WTC11 (cell line): ENCODE data around the gene MT1M. TPM values are rescaled to one million over a fixed set of nuclear protein-coding genes. Genes with fewer than 3 reads are reported as not detected.

ENCODE experiments used
- ATAC-seq: fragments of 200-7000 bp; cut with Tn5 transposase; 2 replicates; pipeline ENCODE4 v1.10.0; 2021; ENCODE audit warnings: mild to moderate bottlenecking, moderate library complexity
- CTCF ChIA-PET: fragments of 300-600 bp; sonication (Branson Sonifier 250); formaldehyde crosslinking; loops from one replicate; lab custom pipeline; 2021; ENCODE audit warnings: antibody characterized with exemption; lab: Charles Lee
- POLR2A ChIA-PET: fragments of 350-600 bp; sonication (Branson Sonifier 250); formaldehyde crosslinking; loops from one replicate; lab custom pipeline; 2021; ENCODE audit warnings: antibody characterized with exemption; lab: Charles Lee
- DNase-seq: peaks from one replicate; pipeline ENCODE4 v3.0.0; 2021; ENCODE audit warnings: low spot score
- H3K27ac Mint-ChIP-seq: 2 replicates; pipeline ENCODE4 v1.8.0; 2021; ENCODE audit warnings: mixed read lengths
- H3K27me3 Mint-ChIP-seq: 2 replicates; pipeline ENCODE4 v1.8.0; 2021; ENCODE audit warnings: low read depth, mild to moderate bottlenecking, moderate library complexity, mixed read lengths
- H3K36me3 Mint-ChIP-seq: 2 replicates; pipeline ENCODE4 v1.8.0; 2021; ENCODE audit warnings: mixed read lengths
- H3K4me1 Mint-ChIP-seq: 2 replicates; pipeline ENCODE4 v1.8.0; 2022; ENCODE audit warnings: mixed read lengths
- H3K4me3 Mint-ChIP-seq: 2 replicates; pipeline ENCODE4 v1.8.0; 2021; ENCODE audit warnings: mild to moderate bottlenecking, moderate library complexity, mixed read lengths
- H3K9me3 Mint-ChIP-seq: 2 replicates; pipeline ENCODE4 v1.8.0; 2021; ENCODE audit warnings: mixed read lengths
- ATF1 ChIP-seq: sonication (generic); formaldehyde crosslinking; IDR thresholded peaks from 2 replicates; pipeline ENCODE4 v1.8.1; 2023; ENCODE audit warnings: mild to moderate bottlenecking, moderate library complexity, missing genetic modification reagents
- CBFB ChIP-seq: sonication (generic); formaldehyde crosslinking; IDR thresholded peaks from 2 replicates; pipeline ENCODE4 v1.8.1; 2022; ENCODE audit warnings: mild to moderate bottlenecking, low read depth, missing genetic modification reagents
- ETV6 ChIP-seq: sonication (generic); formaldehyde crosslinking; IDR thresholded peaks from 2 replicates; pipeline ENCODE4 v1.8.1; 2022; ENCODE audit warnings: mild to moderate bottlenecking, missing genetic modification reagents
- FOXJ3 ChIP-seq: sonication (generic); formaldehyde crosslinking; IDR thresholded peaks from 2 replicates; pipeline ENCODE4 v1.9.0; 2021; ENCODE audit warnings: missing genetic modification reagents, mild to moderate bottlenecking, borderline replicate concordance
- FOXP1 ChIP-seq: sonication (generic); formaldehyde crosslinking; IDR thresholded peaks from 2 replicates; pipeline ENCODE4 v1.8.0; 2022; ENCODE audit warnings: missing genetic modification reagents, mild to moderate bottlenecking, moderate library complexity, borderline replicate concordance
- GTF2I ChIP-seq: fragments of 250-450 bp; sonication (Bioruptor Pico); conservative IDR thresholded peaks from 2 replicates; pipeline ENCODE4 v1.4.0; 2021; ENCODE audit warnings: mild to moderate bottlenecking
- HMGA2 ChIP-seq: fragments of 250-450 bp; sonication (Bioruptor Pico); IDR thresholded peaks from 2 replicates; pipeline ENCODE4 v1.4.0; 2021; ENCODE audit warnings: mild to moderate bottlenecking, moderate library complexity
- IRF2 ChIP-seq: sonication (generic); formaldehyde crosslinking; IDR thresholded peaks from 2 replicates; pipeline ENCODE4 v1.8.0; 2022; ENCODE audit warnings: low read depth, missing genetic modification reagents, borderline replicate concordance
- NFE2L1 ChIP-seq: sonication (generic); formaldehyde crosslinking; IDR thresholded peaks from 2 replicates; pipeline ENCODE4 v1.8.1; 2023; ENCODE audit warnings: missing genetic modification reagents
- NFYB ChIP-seq: sonication (generic); formaldehyde crosslinking; conservative IDR thresholded peaks from 2 replicates; pipeline ENCODE4 v1.8.0; 2022; ENCODE audit warnings: low read depth, missing genetic modification reagents
- NR1H2 ChIP-seq: sonication (generic); formaldehyde crosslinking; IDR thresholded peaks from 2 replicates; pipeline ENCODE4 v1.9.0; 2021; ENCODE audit warnings: mild to moderate bottlenecking, moderate library complexity, missing genetic modification reagents
- NR2C2 ChIP-seq: sonication (generic); formaldehyde crosslinking; IDR thresholded peaks from 2 replicates; pipeline ENCODE4 v1.8.0; 2022; ENCODE audit warnings: mild to moderate bottlenecking, missing genetic modification reagents
- NR3C1 ChIP-seq: sonication (generic); formaldehyde crosslinking; conservative IDR thresholded peaks from 2 replicates; pipeline ENCODE4 v1.8.1; 2023; ENCODE audit warnings: low read depth, mild to moderate bottlenecking, missing genetic modification reagents
- PRRX2 ChIP-seq: fragments of 250-450 bp; sonication (Bioruptor Pico); IDR thresholded peaks from 2 replicates; pipeline ENCODE4 v1.8.0; 2021; ENCODE audit warnings: mild to moderate bottlenecking
- RORB ChIP-seq: fragments of 250-450 bp; sonication (Bioruptor Pico); IDR thresholded peaks from 2 replicates; pipeline ENCODE4 v1.9.0; 2021; ENCODE audit warnings: mild to moderate bottlenecking
- SP1 ChIP-seq: sonication (generic); formaldehyde crosslinking; conservative IDR thresholded peaks from 2 replicates; pipeline ENCODE4 v1.8.1; 2022; ENCODE audit warnings: missing genetic modification reagents
- TP53 ChIP-seq: sonication (generic); formaldehyde crosslinking; IDR thresholded peaks from 2 replicates; pipeline ENCODE4 v1.8.1; 2023; ENCODE audit warnings: mild to moderate bottlenecking, missing genetic modification reagents
- ZNF219 ChIP-seq: sonication (generic); formaldehyde crosslinking; IDR thresholded peaks from 2 replicates; pipeline ENCODE4 v1.8.0; 2023; ENCODE audit warnings: missing genetic modification reagents, mild to moderate bottlenecking, borderline replicate concordance
- ZNF263 ChIP-seq: sonication (generic); formaldehyde crosslinking; IDR thresholded peaks from 2 replicates; pipeline ENCODE4 v1.8.1; 2022; ENCODE audit warnings: low read depth, mild to moderate bottlenecking, moderate library complexity, missing genetic modification reagents
- ZNF317 ChIP-seq: sonication (generic); formaldehyde crosslinking; IDR thresholded peaks from 2 replicates; pipeline ENCODE4 v1.8.1; 2023; ENCODE audit warnings: low read depth, mild to moderate bottlenecking, moderate library complexity, missing genetic modification reagents, borderline replicate concordance
- ZNF416 ChIP-seq: fragments of 250-450 bp; sonication (Bioruptor Pico); IDR thresholded peaks from 2 replicates; pipeline ENCODE4 v1.9.0; 2021; ENCODE audit warnings: mild to moderate bottlenecking, inconsistent platforms
- total RNA-seq: library from RNA; stranded (reverse); gene quantifications from 3 replicates; pipeline ENCODE4 v1.2.3, GENCODE V29; 2021
- TF ChIP-seq, protein P1 (sequence below): sonication (generic); formaldehyde crosslinking; IDR thresholded peaks from 2 replicates; pipeline ENCODE4 v1.8.0; 2022; ENCODE audit warnings: missing genetic modification reagents
- TF ChIP-seq, protein P2 (sequence below): sonication (generic); formaldehyde crosslinking; IDR thresholded peaks from 2 replicates; pipeline ENCODE4 v1.8.1; 2023; ENCODE audit warnings: mild to moderate bottlenecking, moderate library complexity, missing genetic modification reagents
- TF ChIP-seq, protein P3 (sequence below): sonication (generic); formaldehyde crosslinking; IDR thresholded peaks from 2 replicates; pipeline ENCODE4 v1.8.0; 2022; ENCODE audit warnings: mild to moderate bottlenecking, missing genetic modification reagents
- TF ChIP-seq, protein P4 (sequence below): fragments of 250-450 bp; sonication (Bioruptor Pico); IDR thresholded peaks from 2 replicates; pipeline ENCODE4 v2.1.2; 2022; ENCODE audit warnings: mild to moderate bottlenecking, moderate library complexity
- TF ChIP-seq, protein P5 (sequence below): sonication (generic); formaldehyde crosslinking; IDR thresholded peaks from 2 replicates; pipeline ENCODE4 v1.8.1; 2023; ENCODE audit warnings: mild to moderate bottlenecking, missing genetic modification reagents, moderate library complexity
- TF ChIP-seq, protein P6 (sequence below): fragments of 250-450 bp; sonication (Bioruptor Pico); IDR thresholded peaks from 2 replicates; pipeline ENCODE4 v1.9.0; 2021; ENCODE audit warnings: mild to moderate bottlenecking

The MT1M gene
- total RNA-seq, 1 experiment from 2014 or later = 4.7 TPM

DNA sequence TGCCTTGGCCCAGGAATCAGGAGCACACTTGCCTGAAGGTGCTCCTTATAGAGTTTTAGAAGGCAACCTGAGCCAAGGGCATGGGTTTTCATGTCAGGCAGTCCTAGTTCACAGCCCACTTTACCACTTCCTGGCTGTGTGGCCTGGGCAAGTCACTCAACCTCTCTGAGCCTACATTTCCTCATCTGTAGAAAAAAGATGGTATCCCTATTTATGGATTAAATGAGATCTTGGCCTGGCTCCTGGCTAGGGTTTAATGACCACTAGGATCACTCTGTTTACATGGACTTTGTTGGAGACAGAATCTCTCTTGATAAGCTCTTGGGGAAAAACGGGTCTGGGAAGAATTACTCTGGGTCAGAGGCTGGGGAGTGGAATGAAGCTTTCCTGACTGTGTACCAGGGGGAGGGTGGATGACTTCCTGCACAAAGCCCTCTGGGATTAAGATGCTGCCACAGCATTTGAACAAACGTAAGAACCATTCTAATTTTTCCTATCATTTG lies 21.8 kb upstream of the MT1M start (continued):
- TF ChIP-seq, protein P1, sequence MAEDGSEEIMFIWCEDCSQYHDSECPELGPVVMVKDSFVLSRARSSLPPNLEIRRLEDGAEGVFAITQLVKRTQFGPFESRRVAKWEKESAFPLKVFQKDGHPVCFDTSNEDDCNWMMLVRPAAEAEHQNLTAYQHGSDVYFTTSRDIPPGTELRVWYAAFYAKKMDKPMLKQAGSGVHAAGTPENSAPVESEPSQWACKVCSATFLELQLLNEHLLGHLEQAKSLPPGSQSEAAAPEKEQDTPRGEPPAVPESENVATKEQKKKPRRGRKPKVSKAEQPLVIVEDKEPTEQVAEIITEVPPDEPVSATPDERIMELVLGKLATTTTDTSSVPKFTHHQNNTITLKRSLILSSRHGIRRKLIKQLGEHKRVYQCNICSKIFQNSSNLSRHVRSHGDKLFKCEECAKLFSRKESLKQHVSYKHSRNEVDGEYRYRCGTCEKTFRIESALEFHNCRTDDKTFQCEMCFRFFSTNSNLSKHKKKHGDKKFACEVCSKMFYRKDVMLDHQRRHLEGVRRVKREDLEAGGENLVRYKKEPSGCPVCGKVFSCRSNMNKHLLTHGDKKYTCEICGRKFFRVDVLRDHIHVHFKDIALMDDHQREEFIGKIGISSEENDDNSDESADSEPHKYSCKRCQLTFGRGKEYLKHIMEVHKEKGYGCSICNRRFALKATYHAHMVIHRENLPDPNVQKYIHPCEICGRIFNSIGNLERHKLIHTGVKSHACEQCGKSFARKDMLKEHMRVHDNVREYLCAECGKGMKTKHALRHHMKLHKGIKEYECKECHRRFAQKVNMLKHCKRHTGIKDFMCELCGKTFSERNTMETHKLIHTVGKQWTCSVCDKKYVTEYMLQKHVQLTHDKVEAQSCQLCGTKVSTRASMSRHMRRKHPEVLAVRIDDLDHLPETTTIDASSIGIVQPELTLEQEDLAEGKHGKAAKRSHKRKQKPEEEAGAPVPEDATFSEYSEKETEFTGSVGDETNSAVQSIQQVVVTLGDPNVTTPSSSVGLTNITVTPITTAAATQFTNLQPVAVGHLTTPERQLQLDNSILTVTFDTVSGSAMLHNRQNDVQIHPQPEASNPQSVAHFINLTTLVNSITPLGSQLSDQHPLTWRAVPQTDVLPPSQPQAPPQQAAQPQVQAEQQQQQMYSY = no peak
- TF ChIP-seq NR2C2 (CRISPR knock-in tag) (no peak), ZNF219 (CRISPR knock-in tag) (no peak), NR3C1 (CRISPR knock-in tag) (no peak), ATF1 (CRISPR knock-in tag) (no peak), CBFB (no peak), ETV6 (CRISPR knock-in tag) (no peak), ZNF317 (CRISPR knock-in tag) (no peak), NFYB (CRISPR knock-in tag) (no peak), PRRX2 (no peak), HMGA2 (CRISPR knock-in tag) (no peak), FOXJ3 (CRISPR knock-in tag) (no peak), FOXP1 (no peak), SP1 (CRISPR knock-in tag) (no peak)
- TF ChIP-seq, protein P2, sequence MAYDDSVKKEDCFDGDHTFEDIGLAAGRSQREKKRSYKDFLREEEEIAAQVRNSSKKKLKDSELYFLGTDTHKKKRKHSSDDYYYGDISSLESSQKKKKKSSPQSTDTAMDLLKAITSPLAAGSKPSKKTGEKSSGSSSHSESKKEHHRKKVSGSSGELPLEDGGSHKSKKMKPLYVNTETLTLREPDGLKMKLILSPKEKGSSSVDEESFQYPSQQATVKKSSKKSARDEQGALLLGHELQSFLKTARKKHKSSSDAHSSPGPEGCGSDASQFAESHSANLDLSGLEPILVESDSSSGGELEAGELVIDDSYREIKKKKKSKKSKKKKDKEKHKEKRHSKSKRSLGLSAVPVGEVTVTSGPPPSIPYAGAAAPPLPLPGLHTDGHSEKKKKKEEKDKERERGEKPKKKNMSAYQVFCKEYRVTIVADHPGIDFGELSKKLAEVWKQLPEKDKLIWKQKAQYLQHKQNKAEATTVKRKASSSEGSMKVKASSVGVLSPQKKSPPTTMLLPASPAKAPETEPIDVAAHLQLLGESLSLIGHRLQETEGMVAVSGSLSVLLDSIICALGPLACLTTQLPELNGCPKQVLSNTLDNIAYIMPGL (CRISPR knock-in tag) = no peak
- TF ChIP-seq, protein P3, sequence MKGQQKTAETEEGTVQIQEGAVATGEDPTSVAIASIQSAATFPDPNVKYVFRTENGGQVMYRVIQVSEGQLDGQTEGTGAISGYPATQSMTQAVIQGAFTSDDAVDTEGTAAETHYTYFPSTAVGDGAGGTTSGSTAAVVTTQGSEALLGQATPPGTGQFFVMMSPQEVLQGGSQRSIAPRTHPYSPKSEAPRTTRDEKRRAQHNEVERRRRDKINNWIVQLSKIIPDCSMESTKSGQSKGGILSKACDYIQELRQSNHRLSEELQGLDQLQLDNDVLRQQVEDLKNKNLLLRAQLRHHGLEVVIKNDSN (CRISPR knock-in tag) = no peak
- TF ChIP-seq, all 79 proteins: peak for 0

DNA sequence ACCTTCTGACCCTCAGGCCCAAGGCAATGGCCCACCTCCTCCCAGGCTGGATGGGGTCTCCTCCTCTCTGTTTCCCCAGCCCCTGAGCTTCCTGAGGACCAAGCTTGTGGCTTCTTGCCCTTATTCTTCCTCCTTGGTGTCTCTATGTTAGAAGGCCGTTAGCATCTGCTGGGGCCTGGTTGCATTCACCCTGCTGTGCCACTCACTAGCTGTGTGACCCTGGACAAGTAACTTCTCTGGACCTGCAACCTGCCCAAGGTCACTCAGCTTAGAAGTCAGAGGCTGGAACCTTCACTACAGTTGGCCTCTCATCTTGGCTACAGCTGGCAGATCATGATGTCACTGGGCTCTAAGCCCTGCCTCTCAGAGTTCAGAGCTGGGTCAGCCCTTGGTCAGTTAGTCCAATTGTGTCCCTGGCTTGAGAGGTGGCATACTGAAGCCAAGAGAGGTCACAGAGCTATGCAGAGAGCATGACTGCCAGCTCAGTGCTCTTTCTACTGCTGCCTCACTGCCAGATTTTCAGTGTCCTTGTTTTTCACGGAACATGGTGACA lies 21.1 kb upstream of the MT1M start:
- no peak overlapping the region for H3K27ac Mint-ChIP-seq
- peaks cover 48% of the 10 kb centered on the region for H3K4me1 Mint-ChIP-seq
- no peaks in the 10 kb centered on the region for H3K36me3 Mint-ChIP-seq
- H3K4me3 Mint-ChIP-seq = no peak overlapping the region
- DNase-seq (no peak), ATAC-seq (no peak)
- ChIA-PET CTCF (interaction anchor here (1.0 to 4.5 kb wide), 3 partner anchors 10 to 91 kb away, joined by 3 to 28 read pairs (median 22); no protein-coding TSS in a partner anchor), POLR2A (interaction anchor here (1.0 to 4.8 kb wide), 2 partner anchors 15 to 53 kb away, joined by 3 to 68 read pairs; partner anchors contain the start of gene MT1E)
- H3K9me3 Mint-ChIP-seq = no peaks in the 10 kb centered on the region
- H3K27me3 Mint-ChIP-seq = peaks cover 92% of the 10 kb centered on the region
- no peak for TF ChIP-seq TP53 (CRISPR knock-in tag)
- TF ChIP-seq GTF2I (CRISPR knock-in tag) = no peak
- no peak for TF ChIP-seq NR1H2 (CRISPR knock-in tag)
- TF ChIP-seq, protein P4, sequence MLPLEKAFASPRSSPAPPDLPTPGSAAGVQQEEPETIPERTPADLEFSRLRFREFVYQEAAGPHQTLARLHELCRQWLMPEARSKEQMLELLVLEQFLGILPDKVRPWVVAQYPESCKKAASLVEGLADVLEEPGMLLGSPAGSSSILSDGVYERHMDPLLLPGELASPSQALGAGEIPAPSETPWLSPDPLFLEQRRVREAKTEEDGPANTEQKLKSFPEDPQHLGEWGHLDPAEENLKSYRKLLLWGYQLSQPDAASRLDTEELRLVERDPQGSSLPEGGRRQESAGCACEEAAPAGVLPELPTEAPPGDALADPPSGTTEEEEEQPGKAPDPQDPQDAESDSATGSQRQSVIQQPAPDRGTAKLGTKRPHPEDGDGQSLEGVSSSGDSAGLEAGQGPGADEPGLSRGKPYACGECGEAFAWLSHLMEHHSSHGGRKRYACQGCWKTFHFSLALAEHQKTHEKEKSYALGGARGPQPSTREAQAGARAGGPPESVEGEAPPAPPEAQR (CRISPR knock-in tag) = no peak
- TF ChIP-seq NFE2L1 = no peak
- no peak for TF ChIP-seq IRF2 (CRISPR knock-in tag)
- TF ChIP-seq, protein P2 (CRISPR knock-in tag) = no peak
- TF ChIP-seq, protein P5, sequence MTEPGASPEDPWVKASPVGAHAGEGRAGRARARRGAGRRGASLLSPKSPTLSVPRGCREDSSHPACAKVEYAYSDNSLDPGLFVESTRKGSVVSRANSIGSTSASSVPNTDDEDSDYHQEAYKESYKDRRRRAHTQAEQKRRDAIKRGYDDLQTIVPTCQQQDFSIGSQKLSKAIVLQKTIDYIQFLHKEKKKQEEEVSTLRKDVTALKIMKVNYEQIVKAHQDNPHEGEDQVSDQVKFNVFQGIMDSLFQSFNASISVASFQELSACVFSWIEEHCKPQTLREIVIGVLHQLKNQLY (CRISPR knock-in tag) = no peak
- TF ChIP-seq RORB (CRISPR knock-in tag) = no peak
- TF ChIP-seq, protein P6, sequence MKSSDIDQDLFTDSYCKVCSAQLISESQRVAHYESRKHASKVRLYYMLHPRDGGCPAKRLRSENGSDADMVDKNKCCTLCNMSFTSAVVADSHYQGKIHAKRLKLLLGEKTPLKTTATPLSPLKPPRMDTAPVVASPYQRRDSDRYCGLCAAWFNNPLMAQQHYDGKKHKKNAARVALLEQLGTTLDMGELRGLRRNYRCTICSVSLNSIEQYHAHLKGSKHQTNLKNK = no peak
- no peak for TF ChIP-seq ATF1 (CRISPR knock-in tag)
- TF ChIP-seq ZNF263 = no peak
- TF ChIP-seq ZNF416 = no peak
